DOHH2 (cell line): ENCODE data around the gene DOK6.

Experiments used
- H3F3A ChIP-seq: fragments of 200-600 bp; sonication (generic), shearing (Covaris generic); 2 replicates; pipeline ENCODE4 v1.6.0; 2016; ENCODE audit warnings: antibody characterized with exemption, mild to moderate bottlenecking; ENCODE audit not compliant: control insufficient read depth, insufficient read depth
- H3K27ac ChIP-seq: fragments of 200-600 bp; sonication (generic); 2 replicates; pipeline ENCODE4 v1.5.1; 2014; ENCODE audit warnings: low read depth, mild to moderate bottlenecking, low read length, moderate library complexity
- H3K27me3 ChIP-seq: fragments of 200-600 bp; sonication (generic); 2 replicates; pipeline ENCODE4 v1.6.1; 2014; ENCODE audit warnings: mild to moderate bottlenecking, low read length, mixed read lengths; ENCODE audit not compliant: control insufficient read depth
- H3K36me3 ChIP-seq: fragments of 200-600 bp; sonication (generic); 2 replicates; pipeline ENCODE4 v1.6.1; 2014; ENCODE audit warnings: mild to moderate bottlenecking, low read length, moderate library complexity, mixed read lengths; ENCODE audit not compliant: control insufficient read depth
- H3K4me1 ChIP-seq: fragments of 200-600 bp; sonication (generic); 2 replicates; pipeline ENCODE4 v1.6.1; 2014; ENCODE audit warnings: mild to moderate bottlenecking, low read length, mixed read lengths; ENCODE audit not compliant: control insufficient read depth
- H3K4me2 ChIP-seq: fragments of 200-600 bp; sonication (generic); 2 replicates; pipeline ENCODE4 v1.6.0; 2014; ENCODE audit warnings: mild to moderate bottlenecking, low read length, moderate library complexity
- H3K4me3 ChIP-seq: fragments of 200-600 bp; sonication (generic); 2 replicates; pipeline ENCODE4 v1.5.1; 2014; ENCODE audit warnings: mild to moderate bottlenecking, low read length, mixed read lengths
- H3K79me2 ChIP-seq: fragments of 200-600 bp; sonication (generic); 2 replicates; pipeline ENCODE4 v1.6.1; 2014; ENCODE audit warnings: mild to moderate bottlenecking, low read length, mixed read lengths; ENCODE audit not compliant: control insufficient read depth
- H3K9me2 ChIP-seq: fragments of 200-600 bp; sonication (generic); replicated peaks from 2 replicates; pipeline ENCODE4 v1.6.1; 2014; ENCODE audit warnings: mild to moderate bottlenecking, low read length, mixed read lengths; ENCODE audit not compliant: control insufficient read depth
- H3K9me3 ChIP-seq: fragments of 200-600 bp; sonication (generic); 2 replicates; pipeline ENCODE4 v1.6.1; 2014; ENCODE audit warnings: antibody characterized with exemption, low read length, mixed read lengths; ENCODE audit not compliant: control insufficient read depth, insufficient read depth
- H4K20me1 ChIP-seq: fragments of 200-600 bp; sonication (generic); 2 replicates; pipeline ENCODE4 v1.6.0; 2014; ENCODE audit warnings: low read depth, mild to moderate bottlenecking, antibody characterized with exemption, low read length, moderate library complexity; ENCODE audit not compliant: control insufficient read depth, insufficient read depth
- CTCF ChIP-seq: fragments of 200-600 bp; sonication (generic); IDR thresholded peaks from one replicate; pipeline ENCODE4 v1.5.1; 2014; ENCODE audit warnings: antibody characterized with exemption, mild to moderate bottlenecking, low read depth, low read length; ENCODE audit not compliant: poor library complexity, severe bottlenecking
- EZH2phosphoT487 ChIP-seq: fragments of 200-600 bp; sonication (generic); IDR thresholded peaks from 2 replicates; pipeline ENCODE4 v1.6.1; 2017; ENCODE audit warnings: borderline replicate concordance, mild to moderate bottlenecking, antibody characterized with exemption, low read length, moderate library complexity, mixed read lengths

DOK6 gene

GRCh38 chr18:69838620-69839411 lies 438.1 kb downstream of the DOK6 start:
- Histone ChIP-seq H3K79me2 (no peaks in the 10 kb centered on the region), H3K27ac (no peak overlapping the region), H3K4me2 (peak overlapping the region; percentile 40), H3K4me1 (no peaks in the 10 kb centered on the region), H3K4me3 (peak overlapping the region; percentile 34), H4K20me1 (no peaks in the 10 kb centered on the region), H3K9me3 (no peaks in the 10 kb centered on the region), H3F3A (no peaks in the 10 kb centered on the region), H3K27me3 (no peaks in the 10 kb centered on the region), H3K9me2 (no peaks in the 10 kb centered on the region), H3K36me3 (no peaks in the 10 kb centered on the region)
- TF ChIP-seq EZH2phosphoT487 (no peak), CTCF (no peak)

DNA sequence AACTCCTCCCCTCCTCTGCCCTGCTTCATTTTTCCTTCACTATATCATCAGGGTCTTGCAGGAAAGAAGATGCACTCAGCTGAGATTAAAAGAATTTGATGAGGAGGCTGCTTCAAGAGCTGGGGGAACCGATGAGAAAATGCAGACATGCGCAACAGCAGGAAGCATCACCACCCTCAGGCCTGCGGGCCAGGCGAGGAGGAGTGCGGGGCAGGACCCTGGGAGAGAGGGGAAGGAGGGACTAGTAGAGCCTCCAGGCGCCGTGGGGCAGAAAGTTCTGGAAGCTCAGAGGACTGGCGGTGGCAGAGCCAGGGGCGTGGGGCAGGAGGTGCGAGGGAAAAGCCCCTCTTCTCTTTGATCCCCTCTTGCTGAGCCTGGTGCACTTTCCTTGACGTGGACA lies 438.8 kb downstream of the DOK6 start:
- H4K20me1 ChIP-seq: no peaks in the 10 kb centered on the region
- H3K27ac ChIP-seq: no peak overlapping the region
- H3K4me1 ChIP-seq: no peaks in the 10 kb centered on the region
- H3K36me3 ChIP-seq: no peaks in the 10 kb centered on the region
- no peaks in the 10 kb centered on the region for H3K9me3 ChIP-seq
- H3K9me2 ChIP-seq: no peaks in the 10 kb centered on the region
- no peaks in the 10 kb centered on the region for H3K79me2 ChIP-seq
- H3K27me3 ChIP-seq: no peaks in the 10 kb centered on the region
- no peaks in the 10 kb centered on the region for H3F3A ChIP-seq
- H3K4me3 ChIP-seq: no peak overlapping the region
- no peak overlapping the region for H3K4me2 ChIP-seq
- no peak for TF ChIP-seq EZH2phosphoT487
- no peak for TF ChIP-seq CTCF

GRCh38 chr18:69840001-69840400 lies 439.3 kb downstream of the DOK6 start:
- H3K27me3 ChIP-seq: no peaks in the 10 kb centered on the region
- H3K9me3 ChIP-seq: no peaks in the 10 kb centered on the region
- no peaks in the 10 kb centered on the region for H3K4me1 ChIP-seq
- H3K9me2 ChIP-seq: no peaks in the 10 kb centered on the region
- TF ChIP-seq CTCF (no peak), EZH2phosphoT487 (no peak)
- H4K20me1 ChIP-seq: no peaks in the 10 kb centered on the region
- H3K27ac ChIP-seq: no peak overlapping the region
- H3K79me2 ChIP-seq: no peaks in the 10 kb centered on the region
- H3F3A ChIP-seq: no peaks in the 10 kb centered on the region
- H3K4me2 ChIP-seq: no peak overlapping the region
- H3K4me3 ChIP-seq: no peak overlapping the region
- H3K36me3 ChIP-seq: no peaks in the 10 kb centered on the region
